ENCODE data around the gene ZFPM1.

- no peak for TF ChIP-seq CTCF (IDR thresholded peaks at IDR 0.05)
- TF ChIP-seq POLR2A (IDR thresholded peaks at IDR 0.05), result no peak
Observed at GRCh38 chr16:88407042-88407420, 46.0 kb upstream of the ZFPM1 start.
